A549 (cell line): Measurements from ENCODE around the gene C19orf47. TPM values are rescaled to one million over a fixed set of nuclear protein-coding genes. Genes with fewer than 3 reads are reported as not detected.
A peak's percentile ranks its signal among the peaks of the same experiment; 100 is the strongest.

Source experiments
- ATAC-seq, 2 experiments: fragments of 200-7000 bp in 1 of 2; fragments of >200 bp in 1 of 2; cut with Nextera tagmentation in 1 of 2; cut with Tn5 transposase in 1 of 2; 3 replicates each; pipeline versions ENCODE4 v1.8.0 to v1.9.1; 2018 to 2020; ENCODE audit warnings: mild to moderate bottlenecking in 1 of 2, moderate library complexity in 1 of 2
- CTCF ChIA-PET: fragments of 300-600 bp; sonication (Branson Sonifier 250); formaldehyde crosslinking; extraction: SDS; loops from one replicate; lab custom pipeline; 2021; ENCODE audit warnings: antibody characterized with exemption, inconsistent platforms; lab: Yijun Ruan, JAX
- POLR2A ChIA-PET: fragments of 350-600 bp; formaldehyde crosslinking; extraction: SDS; loops from one replicate; lab custom pipeline; 2021; ENCODE audit warnings: antibody characterized with exemption, inconsistent platforms; lab: Yijun Ruan, JAX
- DNase-seq, 2 experiments: peaks; one replicate each; pipeline versions ENCODE4 v3.0.0 to v3.0.0-alpha.2; 2011 to 2016; ENCODE audit warnings: low read depth in 1 of 2, low spot score in 1 of 2
- FAIRE-seq: peaks from 2 replicates; lab custom pipeline; 2011; peaks lifted over from hg19 to GRCh38; lab: Jason Lieb, UNC
- H3K27ac ChIP-seq, 2 experiments: fragments of >200 bp; sonication (Bioruptor Twin); formaldehyde crosslinking; 3 replicates each; pipeline ENCODE4 v1.5.1; 2016 to 2017
- H3K4me1 ChIP-seq: fragments of >200 bp; sonication (Bioruptor Twin); formaldehyde crosslinking; 3 replicates; pipeline ENCODE4 v1.6.1; 2016
- H3K4me2 ChIP-seq: fragments of >200 bp; sonication (Bioruptor Twin); formaldehyde crosslinking; 3 replicates; pipeline ENCODE4 v1.6.1; 2016
- H3K4me3 ChIP-seq: fragments of >200 bp; sonication (Bioruptor Twin); formaldehyde crosslinking; 3 replicates; pipeline ENCODE4 v1.5.1; 2016
- H3K9me3 ChIP-seq: fragments of >200 bp; sonication (Bioruptor Twin); formaldehyde crosslinking; 3 replicates; pipeline ENCODE4 v1.6.1; 2016
- CBX2 ChIP-seq: fragments of 200-600 bp; sonication (generic); IDR thresholded peaks from 2 replicates; pipeline ENCODE4 v1.6.1; 2016; ENCODE audit warnings: low read depth, mild to moderate bottlenecking, borderline replicate concordance
- CEBPB ChIP-seq, 2 experiments: fragments of >200 bp in 1 of 2; sonication (Bioruptor Twin) in 1 of 2; formaldehyde crosslinking in 1 of 2; IDR thresholded peaks; 2 replicates each; pipeline ENCODE4 v1.6.1; 2012 to 2016
- CHD2 ChIP-seq: fragments of 150-350 bp; IDR thresholded peaks from 2 replicates; pipeline ENCODE4 v1.6.1; 2014; ENCODE audit warnings: low read length; ENCODE audit not compliant: partially characterized antibody
- EHF ChIP-seq: fragments of 250-450 bp; sonication (Bioruptor Pico); IDR thresholded peaks from 2 replicates; pipeline ENCODE4 v1.5.0; 2020; ENCODE audit warnings: mild to moderate bottlenecking
- ESRRA ChIP-seq: fragments of 150-350 bp; IDR thresholded peaks from 2 replicates; pipeline ENCODE4 v1.6.1; 2014; ENCODE audit warnings: mild to moderate bottlenecking, low read length, borderline replicate concordance
- FOXS1 ChIP-seq: fragments of 250-450 bp; sonication (Bioruptor Pico); IDR thresholded peaks from 2 replicates; pipeline ENCODE4 v1.5.0; 2020; ENCODE audit warnings: mild to moderate bottlenecking, moderate library complexity
- GATA3 ChIP-seq: IDR thresholded peaks from 2 replicates; pipeline ENCODE4 v1.6.1; 2012; ENCODE audit warnings: borderline replicate concordance
- KDM1A ChIP-seq: fragments of 200-600 bp; sonication (generic); IDR thresholded peaks from 2 replicates; pipeline ENCODE4 v1.6.1; 2016; ENCODE audit warnings: low read depth, mild to moderate bottlenecking
- MYC ChIP-seq: IDR thresholded peaks from 2 replicates; pipeline ENCODE4 v1.6.1; 2012; ENCODE audit warnings: mild to moderate bottlenecking, inconsistent platforms, low read length, improper control_type of control experiment, borderline replicate concordance
- NPAS2 ChIP-seq: fragments of 250-450 bp; sonication (Bioruptor Pico); IDR thresholded peaks from 2 replicates; pipeline ENCODE4 v1.8.0; 2022; ENCODE audit warnings: mild to moderate bottlenecking, moderate library complexity, borderline replicate concordance
- PHF8 ChIP-seq: fragments of 200-600 bp; sonication (generic); IDR thresholded peaks from 2 replicates; pipeline ENCODE4 v1.6.1; 2016; ENCODE audit warnings: low read depth, mild to moderate bottlenecking, antibody characterized with exemption, moderate library complexity, borderline replicate concordance
- RAD21 ChIP-seq, 2 experiments: fragments of >200 bp in 1 of 2; sonication (Bioruptor Twin) in 1 of 2; formaldehyde crosslinking in 1 of 2; IDR thresholded peaks in 1 of 2; conservative IDR thresholded peaks in 1 of 2; 2 replicates in 1 of 2; 3 replicates in 1 of 2; pipeline ENCODE4 v1.6.1; 2012 to 2018; ENCODE audit warnings: inconsistent platforms in 1 of 2
- RARB ChIP-seq: fragments of 250-450 bp; sonication (Bioruptor Pico); IDR thresholded peaks from 2 replicates; pipeline ENCODE4 v1.8.0; 2021; ENCODE audit warnings: mild to moderate bottlenecking, moderate library complexity
- RCOR1 ChIP-seq: fragments of 150-350 bp; IDR thresholded peaks from 2 replicates; pipeline ENCODE4 v1.6.1; 2014; ENCODE audit warnings: antibody characterized with exemption, low read length, low read depth
- RNF2 ChIP-seq: fragments of 200-600 bp; sonication (generic); IDR thresholded peaks from 2 replicates; pipeline ENCODE4 v1.6.1; 2016; ENCODE audit warnings: low read depth, mild to moderate bottlenecking, antibody characterized with exemption, moderate library complexity, borderline replicate concordance
- TFCP2L1 ChIP-seq: fragments of 250-450 bp; sonication (Bioruptor Pico); IDR thresholded peaks from 2 replicates; pipeline ENCODE4 v1.5.0; 2021; ENCODE audit warnings: mild to moderate bottlenecking
- ZFP36 ChIP-seq: fragments of 450-650 bp; IDR thresholded peaks from 2 replicates; pipeline ENCODE4 v1.6.1; 2014; ENCODE audit warnings: borderline replicate concordance; ENCODE audit not compliant: partially characterized antibody
- WGBS: methylation state at CpG from one replicate; pipeline ENCODE4 v1.1.6; 2017; ENCODE audit errors: missing lambda C conversion rate; 5-methylcytosine and 5-hydroxymethylcytosine counted together
- polyA plus RNA-seq, 4 experiments: library from polyadenylated mRNA; depleted of rRNA in 3 of 4; stranded (reverse); fragments of >200 nt; fragmentation: RNase III in 1 of 4; extraction: RNeasy Plus Mini Kit Qiagen cat#74134 plus additional on column Dnase treatment in 1 of 4; gene quantifications; 2 replicates in 3 of 4; 3 replicates in 1 of 4; pipeline ENCODE4 v1.2.3, GENCODE V29; 2011 to 2017
- TF ChIP-seq, protein P1 (sequence below): fragments of 250-450 bp; sonication (Bioruptor Pico); IDR thresholded peaks from 2 replicates; pipeline ENCODE4 v1.5.0; 2020; ENCODE audit warnings: low read depth, mild to moderate bottlenecking, moderate library complexity
- TF ChIP-seq, protein P2 (sequence below): fragments of 200-600 bp; sonication (generic); IDR thresholded peaks from 2 replicates; pipeline ENCODE4 v1.6.1; 2016; ENCODE audit warnings: antibody characterized with exemption, mild to moderate bottlenecking, moderate library complexity
- TF ChIP-seq, protein P3 (sequence below): fragments of 250-450 bp; sonication (Bioruptor Pico); IDR thresholded peaks from 2 replicates; pipeline ENCODE4 v1.5.0; 2021; ENCODE audit warnings: mild to moderate bottlenecking, moderate library complexity, borderline replicate concordance
- TF ChIP-seq, protein P4 (sequence below): IDR thresholded peaks from 2 replicates; pipeline ENCODE4 v1.6.1; 2012

C19orf47 gene
- polyA plus RNA-seq, 2 of the 4 experiments (the other 2 are of a cell fraction) = 25.7 to 39.8 TPM

DNA sequence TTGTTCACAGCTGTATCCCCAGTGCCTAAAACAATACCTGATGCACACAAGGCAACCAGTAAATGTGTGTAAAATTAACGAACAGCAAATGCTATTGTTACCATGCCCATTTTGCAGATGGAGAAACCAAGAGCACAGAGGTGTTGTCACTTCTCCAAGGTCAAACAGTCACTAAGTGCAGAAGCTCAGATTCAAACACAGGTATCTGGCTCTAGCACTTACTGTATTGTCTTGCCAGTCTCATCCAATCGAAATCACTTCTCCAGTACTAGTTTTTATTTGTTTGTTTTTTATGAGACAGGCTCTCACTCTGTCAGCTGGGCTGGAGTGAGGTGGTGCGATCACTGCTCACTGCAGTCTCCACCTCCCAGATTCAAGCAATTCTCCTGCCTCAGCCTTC, 14.0 kb upstream of the C19orf47 start:
- ChIA-PET CTCF (interaction anchor here (0.9 to 1.4 kb wide), 2 partner anchors 9 to 11 kb away, joined by 3 read pairs; no protein-coding TSS in a partner anchor), POLR2A (no interaction called here)
- Histone ChIP-seq H3K27ac (no peak overlapping the region), H3K9me3 (no peaks in the 10 kb centered on the region), H3K4me1 (peaks cover 16% of the 10 kb centered on the region), H3K4me3 (no peak overlapping the region), H3K4me2 (no peak overlapping the region)
- 74% methylated on average over 3 of the region's 3 CpGs for WGBS
- ATAC-seq (no peak), DNase-seq (no peak), FAIRE-seq (no peak)
- TF ChIP-seq PHF8 (no peak), RCOR1 (no peak), ESRRA (0 out of 2 replicates have a peak, but pooled peaks have one; percentile 45)
- TF ChIP-seq, protein P1, sequence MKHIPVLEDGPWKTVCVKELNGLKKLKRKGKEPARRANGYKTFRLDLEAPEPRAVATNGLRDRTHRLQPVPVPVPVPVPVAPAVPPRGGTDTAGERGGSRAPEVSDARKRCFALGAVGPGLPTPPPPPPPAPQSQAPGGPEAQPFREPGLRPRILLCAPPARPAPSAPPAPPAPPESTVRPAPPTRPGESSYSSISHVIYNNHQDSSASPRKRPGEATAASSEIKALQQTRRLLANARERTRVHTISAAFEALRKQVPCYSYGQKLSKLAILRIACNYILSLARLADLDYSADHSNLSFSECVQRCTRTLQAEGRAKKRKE (CRISPR knock-in tag) = no peak
- TF ChIP-seq, protein P2, sequence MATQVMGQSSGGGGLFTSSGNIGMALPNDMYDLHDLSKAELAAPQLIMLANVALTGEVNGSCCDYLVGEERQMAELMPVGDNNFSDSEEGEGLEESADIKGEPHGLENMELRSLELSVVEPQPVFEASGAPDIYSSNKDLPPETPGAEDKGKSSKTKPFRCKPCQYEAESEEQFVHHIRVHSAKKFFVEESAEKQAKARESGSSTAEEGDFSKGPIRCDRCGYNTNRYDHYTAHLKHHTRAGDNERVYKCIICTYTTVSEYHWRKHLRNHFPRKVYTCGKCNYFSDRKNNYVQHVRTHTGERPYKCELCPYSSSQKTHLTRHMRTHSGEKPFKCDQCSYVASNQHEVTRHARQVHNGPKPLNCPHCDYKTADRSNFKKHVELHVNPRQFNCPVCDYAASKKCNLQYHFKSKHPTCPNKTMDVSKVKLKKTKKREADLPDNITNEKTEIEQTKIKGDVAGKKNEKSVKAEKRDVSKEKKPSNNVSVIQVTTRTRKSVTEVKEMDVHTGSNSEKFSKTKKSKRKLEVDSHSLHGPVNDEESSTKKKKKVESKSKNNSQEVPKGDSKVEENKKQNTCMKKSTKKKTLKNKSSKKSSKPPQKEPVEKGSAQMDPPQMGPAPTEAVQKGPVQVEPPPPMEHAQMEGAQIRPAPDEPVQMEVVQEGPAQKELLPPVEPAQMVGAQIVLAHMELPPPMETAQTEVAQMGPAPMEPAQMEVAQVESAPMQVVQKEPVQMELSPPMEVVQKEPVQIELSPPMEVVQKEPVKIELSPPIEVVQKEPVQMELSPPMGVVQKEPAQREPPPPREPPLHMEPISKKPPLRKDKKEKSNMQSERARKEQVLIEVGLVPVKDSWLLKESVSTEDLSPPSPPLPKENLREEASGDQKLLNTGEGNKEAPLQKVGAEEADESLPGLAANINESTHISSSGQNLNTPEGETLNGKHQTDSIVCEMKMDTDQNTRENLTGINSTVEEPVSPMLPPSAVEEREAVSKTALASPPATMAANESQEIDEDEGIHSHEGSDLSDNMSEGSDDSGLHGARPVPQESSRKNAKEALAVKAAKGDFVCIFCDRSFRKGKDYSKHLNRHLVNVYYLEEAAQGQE = no peak
- TF ChIP-seq, protein P3, sequence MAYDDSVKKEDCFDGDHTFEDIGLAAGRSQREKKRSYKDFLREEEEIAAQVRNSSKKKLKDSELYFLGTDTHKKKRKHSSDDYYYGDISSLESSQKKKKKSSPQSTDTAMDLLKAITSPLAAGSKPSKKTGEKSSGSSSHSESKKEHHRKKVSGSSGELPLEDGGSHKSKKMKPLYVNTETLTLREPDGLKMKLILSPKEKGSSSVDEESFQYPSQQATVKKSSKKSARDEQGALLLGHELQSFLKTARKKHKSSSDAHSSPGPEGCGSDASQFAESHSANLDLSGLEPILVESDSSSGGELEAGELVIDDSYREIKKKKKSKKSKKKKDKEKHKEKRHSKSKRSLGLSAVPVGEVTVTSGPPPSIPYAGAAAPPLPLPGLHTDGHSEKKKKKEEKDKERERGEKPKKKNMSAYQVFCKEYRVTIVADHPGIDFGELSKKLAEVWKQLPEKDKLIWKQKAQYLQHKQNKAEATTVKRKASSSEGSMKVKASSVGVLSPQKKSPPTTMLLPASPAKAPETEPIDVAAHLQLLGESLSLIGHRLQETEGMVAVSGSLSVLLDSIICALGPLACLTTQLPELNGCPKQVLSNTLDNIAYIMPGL (CRISPR knock-in tag) = no peak

DNA sequence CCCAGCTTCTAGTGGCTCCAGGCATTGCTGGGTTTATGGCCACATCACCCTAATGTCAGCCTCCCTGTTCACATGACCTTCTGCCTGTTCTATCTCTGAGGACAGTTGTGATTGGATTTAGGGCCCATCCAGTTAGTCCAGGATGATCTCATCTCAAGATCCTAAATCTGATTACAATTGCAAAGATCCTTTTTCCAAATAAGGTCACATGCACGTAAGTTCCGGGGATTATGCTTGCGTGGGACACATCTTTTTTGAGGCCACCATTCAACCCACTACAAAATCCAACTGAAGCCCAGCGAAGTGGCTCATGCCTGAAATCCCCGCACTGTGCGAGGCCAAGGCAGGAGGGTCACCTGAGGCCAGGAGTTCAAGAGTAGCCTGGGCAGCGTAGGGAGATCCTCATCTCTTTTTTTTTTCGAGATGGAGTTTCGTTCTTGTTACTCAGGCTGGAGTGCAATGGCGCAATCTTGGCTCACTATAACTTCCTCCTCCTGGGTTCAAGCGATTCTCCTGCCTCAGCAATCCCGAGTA, 12.6 kb upstream of the C19orf47 start:
- 94% methylated on average over 12 of the region's 12 CpGs for WGBS
- FAIRE-seq = peak; percentile 98
- POLR2A ChIA-PET = no interaction called here
- no peaks in the 10 kb centered on the region for H3K9me3 ChIP-seq
- CTCF ChIA-PET = interaction anchor here (0.9 to 1.4 kb wide), 2 partner anchors 10 to 104 kb away, joined by 3 read pairs; no protein-coding TSS in a partner anchor
- peak; percentile 9; a peak in 2 of 6 replicates for ATAC-seq
- no peak for DNase-seq
- peak; percentile 22 to 40; a peak in 1 of 4 replicates for TF ChIP-seq CEBPB (IDR thresholded peaks at IDR 0.05)
- TF ChIP-seq, protein P4, sequence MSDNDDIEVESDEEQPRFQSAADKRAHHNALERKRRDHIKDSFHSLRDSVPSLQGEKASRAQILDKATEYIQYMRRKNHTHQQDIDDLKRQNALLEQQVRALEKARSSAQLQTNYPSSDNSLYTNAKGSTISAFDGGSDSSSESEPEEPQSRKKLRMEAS = no peak
- TF ChIP-seq, all 56 proteins: peak for 1
- no peak overlapping the region for H3K27ac ChIP-seq
- H3K4me3 ChIP-seq = no peak overlapping the region
- peaks cover 4% of the 10 kb centered on the region; the same call in 2 of the 3 replicates for H3K4me1 ChIP-seq
- no peak overlapping the region for H3K4me2 ChIP-seq

DNA sequence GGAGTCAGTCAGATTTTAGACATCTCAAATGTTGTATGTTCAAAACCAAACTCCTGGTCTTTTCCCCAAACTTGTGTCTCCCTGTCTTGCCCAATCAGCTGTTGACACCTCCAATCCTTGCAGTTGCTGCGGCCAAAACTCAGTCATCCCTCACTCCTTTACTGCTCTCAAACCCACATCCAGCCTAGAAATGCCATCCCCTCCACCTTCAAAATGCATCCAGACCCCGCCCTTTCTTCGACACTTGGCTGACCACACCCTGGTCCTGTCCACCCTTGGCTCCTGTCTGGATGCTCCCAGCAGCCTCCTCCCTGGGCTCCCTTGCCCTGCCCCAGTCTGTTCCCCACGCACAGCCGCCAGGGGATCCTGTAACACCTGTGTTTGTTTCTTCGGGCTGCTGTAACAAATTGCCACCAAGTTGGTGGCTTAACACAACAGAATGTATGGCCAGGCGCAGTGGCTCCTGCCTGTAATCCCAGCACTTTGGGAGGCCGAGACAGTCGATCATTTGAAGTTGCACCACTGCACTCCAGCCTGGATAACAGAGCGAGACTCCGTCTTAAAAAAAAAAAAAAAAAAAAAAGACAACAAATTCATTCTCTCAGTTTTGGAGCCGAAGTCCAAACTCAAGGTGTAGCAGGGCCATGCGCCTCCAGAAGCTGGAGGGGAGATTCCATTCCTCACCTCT, 12.0 kb upstream of the C19orf47 start:
- DNase-seq (no peak), FAIRE-seq (peak; percentile 82), ATAC-seq (peak in 1 of 2 experiments; percentile 19; a peak in 2 of 6 replicates)
- no peak overlapping the region for H3K4me2 ChIP-seq
- POLR2A ChIA-PET = no interaction called here
- no peak overlapping the region for H3K27ac ChIP-seq
- no peaks in the 10 kb centered on the region for H3K9me3 ChIP-seq
- 90% methylated on average over 13 of the region's 13 CpGs for WGBS
- CTCF ChIA-PET = interaction anchor here (0.5 kb wide), 1 partner anchor 63 kb away, joined by 3 read pairs; no protein-coding TSS in a partner anchor
- H3K4me3 ChIP-seq = no peak overlapping the region
- 0 out of 3 replicates have a peak, but pooled peaks cover 2% of the 10 kb centered on the region for H3K4me1 ChIP-seq
- TF ChIP-seq NPAS2 (CRISPR knock-in tag) (no peak), TFCP2L1 (no peak), CBX2 (no peak), RNF2 (no peak), GATA3 (no peak), EHF (CRISPR knock-in tag) (no peak), KDM1A (no peak), CHD2 (no peak), MYC (no peak), RAD21 (conservative IDR thresholded peaks at IDR 0.05 in 1 of 2, IDR thresholded peaks at IDR 0.05 in 1 of 2) (no peak), RARB (CRISPR knock-in tag) (no peak), ZFP36 (no peak), FOXS1 (CRISPR knock-in tag) (no peak)
- TF ChIP-seq, protein P3 (CRISPR knock-in tag) = no peak
